ENCODE measurements around the gene COLGALT1.

Gene COLGALT1

GRCh38 chr19:17520865-17521264, 34.6 kb upstream of the COLGALT1 start:
- TF ChIP-seq EP300 (IDR thresholded peaks at IDR 0.05; ENCODE audit: borderline replicate concordance): no peak
- TF ChIP-seq CREB1 (IDR thresholded peaks at IDR 0.05; ENCODE audit: low read depth): no peak
- no peak for TF ChIP-seq CEBPB (IDR thresholded peaks at IDR 0.05)
- TF ChIP-seq EGR1 (IDR thresholded peaks at IDR 0.05): no peak
- no peak for TF ChIP-seq MAX (IDR thresholded peaks at IDR 0.05)
- no peak for TF ChIP-seq TAF1 (IDR thresholded peaks at IDR 0.05; ENCODE audit: low read depth)

GRCh38 chr19:17522988-17523872, 32.2 kb upstream of the COLGALT1 start:
- TF ChIP-seq REST (IDR thresholded peaks at IDR 0.05; ENCODE audit: low read depth): no peak
- TF ChIP-seq EGR1 (IDR thresholded peaks at IDR 0.05): no peak
- TF ChIP-seq CEBPB (IDR thresholded peaks at IDR 0.05): no peak
- no peak for TF ChIP-seq TAF1 (IDR thresholded peaks at IDR 0.05; ENCODE audit: low read depth)
- no peak for TF ChIP-seq TCF12 (IDR thresholded peaks at IDR 0.05; ENCODE audit: low read depth)
- no peak for TF ChIP-seq YY1 (IDR thresholded peaks at IDR 0.05; ENCODE audit: low read depth)
- TF ChIP-seq MAX (IDR thresholded peaks at IDR 0.05): no peak
- no peak for TF ChIP-seq ZBTB7A (IDR thresholded peaks at IDR 0.05; ENCODE audit: low read depth)

GRCh38 chr19:17524651-17525050, 30.8 kb upstream of the COLGALT1 start:
- no peak for TF ChIP-seq REST (IDR thresholded peaks at IDR 0.05; ENCODE audit: low read depth)
- no peak for TF ChIP-seq FOXM1 (IDR thresholded peaks at IDR 0.05; ENCODE audit: borderline replicate concordance, low read depth)
- no peak for TF ChIP-seq MAX (IDR thresholded peaks at IDR 0.05)
- no peak for TF ChIP-seq EGR1 (IDR thresholded peaks at IDR 0.05)
- TF ChIP-seq CREB1 (IDR thresholded peaks at IDR 0.05; ENCODE audit: low read depth): no peak
- no peak for TF ChIP-seq TAF1 (IDR thresholded peaks at IDR 0.05; ENCODE audit: low read depth)
- no peak for TF ChIP-seq YY1 (IDR thresholded peaks at IDR 0.05; ENCODE audit: low read depth)
- TF ChIP-seq CEBPB (IDR thresholded peaks at IDR 0.05): no peak
- TF ChIP-seq EP300 (IDR thresholded peaks at IDR 0.05; ENCODE audit: borderline replicate concordance): no peak

- TF ChIP-seq MAX (IDR thresholded peaks at IDR 0.05) (no peak), TCF12 (IDR thresholded peaks at IDR 0.05; ENCODE audit: low read depth) (no peak), NFIC (IDR thresholded peaks at IDR 0.05) (no peak), TEAD4 (IDR thresholded peaks at IDR 0.05) (no peak), ZBTB7A (IDR thresholded peaks at IDR 0.05; ENCODE audit: low read depth) (no peak), USF1 (IDR thresholded peaks at IDR 0.05) (no peak), TAF1 (IDR thresholded peaks at IDR 0.05; ENCODE audit: low read depth) (no peak), YY1 (IDR thresholded peaks at IDR 0.05; ENCODE audit: low read depth) (no peak), CEBPB (IDR thresholded peaks at IDR 0.05) (no peak), FOXM1 (IDR thresholded peaks at IDR 0.05; ENCODE audit: borderline replicate concordance, low read depth) (no peak), REST (IDR thresholded peaks at IDR 0.05; ENCODE audit: low read depth) (no peak), EGR1 (IDR thresholded peaks at IDR 0.05) (no peak), RAD21 (IDR thresholded peaks at IDR 0.05; ENCODE audit: low read depth) (no peak), EP300 (IDR thresholded peaks at IDR 0.05; ENCODE audit: borderline replicate concordance) (no peak), CREB1 (IDR thresholded peaks at IDR 0.05; ENCODE audit: low read depth) (no peak)
Measured at GRCh38 chr19:17525141-17525540, 30.3 kb upstream of the COLGALT1 start.
